Measurements from ENCODE around the gene SFXN4.

- TF ChIP-seq, protein P1, sequence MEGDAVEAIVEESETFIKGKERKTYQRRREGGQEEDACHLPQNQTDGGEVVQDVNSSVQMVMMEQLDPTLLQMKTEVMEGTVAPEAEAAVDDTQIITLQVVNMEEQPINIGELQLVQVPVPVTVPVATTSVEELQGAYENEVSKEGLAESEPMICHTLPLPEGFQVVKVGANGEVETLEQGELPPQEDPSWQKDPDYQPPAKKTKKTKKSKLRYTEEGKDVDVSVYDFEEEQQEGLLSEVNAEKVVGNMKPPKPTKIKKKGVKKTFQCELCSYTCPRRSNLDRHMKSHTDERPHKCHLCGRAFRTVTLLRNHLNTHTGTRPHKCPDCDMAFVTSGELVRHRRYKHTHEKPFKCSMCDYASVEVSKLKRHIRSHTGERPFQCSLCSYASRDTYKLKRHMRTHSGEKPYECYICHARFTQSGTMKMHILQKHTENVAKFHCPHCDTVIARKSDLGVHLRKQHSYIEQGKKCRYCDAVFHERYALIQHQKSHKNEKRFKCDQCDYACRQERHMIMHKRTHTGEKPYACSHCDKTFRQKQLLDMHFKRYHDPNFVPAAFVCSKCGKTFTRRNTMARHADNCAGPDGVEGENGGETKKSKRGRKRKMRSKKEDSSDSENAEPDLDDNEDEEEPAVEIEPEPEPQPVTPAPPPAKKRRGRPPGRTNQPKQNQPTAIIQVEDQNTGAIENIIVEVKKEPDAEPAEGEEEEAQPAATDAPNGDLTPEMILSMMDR (IDR thresholded peaks at IDR 0.05), result peak; percentile 61 to 86 (median 78)
- TF ChIP-seq POLR2A (IDR thresholded peaks at IDR 0.05), result no peak
Observed at GRCh38 chr10:119199231-119199992, 33.9 kb upstream of the SFXN4 start.

All from body of pancreas (tissue), 4 donors.